Body of pancreas (tissue), 4 donors: ENCODE results near the gene DDX41. TPM values are rescaled to one million over a fixed set of nuclear protein-coding genes. Genes with fewer than 3 reads are reported as not detected.

Source experiments
- ATAC-seq: fragments of 150-250 bp; one replicate; pipeline ENCODE4 v1.9.1; 2016
- DNase-seq, 4 donors: peaks; one replicate each; pipeline ENCODE4 v3.0.0-alpha.2; 2019
- H3K27ac ChIP-seq, 4 donors: fragments of 200-600 bp; sonication (generic); 1 replicate in 3 of 4; 2 replicates in 1 of 4; pipeline versions ENCODE4 v1.5.1 to v1.6.1; 2016 to 2019; ENCODE audit warnings: mild to moderate bottlenecking in 1 of 4, mixed read lengths in 1 of 4, moderate library complexity in 1 of 4
- H3K27me3 ChIP-seq, 2 donors: fragments of 200-600 bp; sonication (generic); one replicate each; pipeline ENCODE4 v1.6.0; 2016; ENCODE audit warnings: mild to moderate bottlenecking in 1 of 2
- H3K36me3 ChIP-seq, 2 donors: fragments of 200-600 bp; sonication (generic); replicated peaks in 1 of 2; 2 replicates each; pipeline ENCODE4 v1.5.1; 2016; ENCODE audit warnings: low read depth in 2 of 2; ENCODE audit not compliant: insufficient read depth in 1 of 2
- H3K4me1 ChIP-seq: fragments of 200-600 bp; sonication (generic); one replicate; pipeline ENCODE4 v1.6.0; 2016
- H3K4me3 ChIP-seq, 2 donors: fragments of 200-600 bp; sonication (generic); 1 replicate in 1 of 2; 2 replicates in 1 of 2; pipeline ENCODE4 v1.5.1; 2016 to 2019
- H3K9me3 ChIP-seq, 3 donors: fragments of 200-600 bp; sonication (generic); 1 replicate in 2 of 3; 2 replicates in 1 of 3; pipeline ENCODE4 v1.5.1; 2016
- POLR2A ChIP-seq, 3 donors: fragments of 450-650 bp; IDR thresholded peaks; one replicate each; pipeline ENCODE4 v1.6.1; 2016; ENCODE audit warnings: antibody characterized with exemption in 3 of 3, mild to moderate bottlenecking in 2 of 3
- WGBS, 2 donors: methylation state at CpG; one replicate each; pipeline ENCODE4 v1.1.5; 2017; 5-methylcytosine and 5-hydroxymethylcytosine counted together
- intact Hi-C: fragments of 100-400 bp; cut with DNase I; formaldehyde crosslinking; loops from one replicate; pipeline ENCODE4 v1.15.1; 2023
- total RNA-seq, 2 donors: library from RNA; depleted of rRNA; stranded (reverse); fragments of >200 nt; gene quantifications; one replicate each; pipeline ENCODE4 v1.1.0, GENCODE V29; 2016
- TF ChIP-seq, protein P1 (sequence below), 7 experiments: fragments of 450-650 bp in 4 of 7; fragments of 200-600 bp in 3 of 7; sonication (generic) in 3 of 7; IDR thresholded peaks; one replicate each; pipeline ENCODE4 v1.5.1; 2016 to 2019; ENCODE audit warnings: antibody characterized with exemption in 7 of 7

Gene DDX41
- total RNA-seq, 2 donors from 2014 or later = 86.1 to 115 TPM

DNA sequence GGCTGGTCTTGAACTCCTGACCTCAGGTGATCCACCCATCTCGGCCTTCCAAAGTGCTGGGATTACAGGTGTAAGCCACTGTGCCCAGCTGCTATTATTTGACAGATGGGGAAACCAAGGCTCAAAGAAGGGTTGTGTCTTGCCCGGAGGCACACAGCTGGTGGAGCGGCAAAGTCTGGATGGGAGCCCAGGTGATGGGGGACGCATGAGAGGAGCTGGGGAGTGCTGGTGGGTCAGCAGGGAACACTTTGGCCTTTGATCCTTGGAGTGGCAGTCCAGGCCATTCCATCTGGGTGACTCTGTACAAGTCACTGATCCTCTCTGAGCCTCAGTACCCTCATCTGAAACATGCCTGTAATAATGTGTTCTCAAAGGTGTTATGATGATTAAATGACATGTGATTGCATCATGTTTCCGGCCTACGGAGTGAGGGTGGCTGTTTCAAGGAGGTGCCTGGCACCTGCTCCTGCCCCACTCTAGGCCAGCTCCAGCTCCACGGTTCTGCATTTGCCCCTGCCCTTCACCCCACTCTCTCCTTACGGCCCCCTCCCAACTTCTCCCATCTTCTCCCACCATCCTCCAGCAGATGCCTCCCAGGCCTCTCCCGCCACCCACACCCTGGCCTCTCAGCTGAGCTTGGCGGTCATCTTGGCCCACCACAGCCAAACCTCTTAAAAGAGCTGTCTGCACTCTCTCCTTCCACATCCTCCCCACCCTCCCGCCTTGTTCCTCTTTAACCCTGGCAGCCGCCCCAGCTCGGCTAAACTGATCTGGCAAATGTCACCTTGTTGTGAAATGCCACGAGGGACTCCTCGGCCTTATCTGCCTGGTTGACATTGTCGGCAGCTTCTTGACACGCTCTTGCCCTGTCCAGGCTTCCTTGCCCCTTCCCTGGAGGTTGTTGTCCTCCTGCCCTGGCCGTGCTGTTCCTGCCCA is 37.8 kb downstream of the DDX41 start:
- Histone ChIP-seq H3K4me3 (no peak overlapping the region), H3K27ac (peak overlapping the region in 2 of 4 donors; percentile 24 to 30)
- WGBS, 2 donors = 32 to 41% methylated on average over 18 of the region's 18 CpGs

DNA sequence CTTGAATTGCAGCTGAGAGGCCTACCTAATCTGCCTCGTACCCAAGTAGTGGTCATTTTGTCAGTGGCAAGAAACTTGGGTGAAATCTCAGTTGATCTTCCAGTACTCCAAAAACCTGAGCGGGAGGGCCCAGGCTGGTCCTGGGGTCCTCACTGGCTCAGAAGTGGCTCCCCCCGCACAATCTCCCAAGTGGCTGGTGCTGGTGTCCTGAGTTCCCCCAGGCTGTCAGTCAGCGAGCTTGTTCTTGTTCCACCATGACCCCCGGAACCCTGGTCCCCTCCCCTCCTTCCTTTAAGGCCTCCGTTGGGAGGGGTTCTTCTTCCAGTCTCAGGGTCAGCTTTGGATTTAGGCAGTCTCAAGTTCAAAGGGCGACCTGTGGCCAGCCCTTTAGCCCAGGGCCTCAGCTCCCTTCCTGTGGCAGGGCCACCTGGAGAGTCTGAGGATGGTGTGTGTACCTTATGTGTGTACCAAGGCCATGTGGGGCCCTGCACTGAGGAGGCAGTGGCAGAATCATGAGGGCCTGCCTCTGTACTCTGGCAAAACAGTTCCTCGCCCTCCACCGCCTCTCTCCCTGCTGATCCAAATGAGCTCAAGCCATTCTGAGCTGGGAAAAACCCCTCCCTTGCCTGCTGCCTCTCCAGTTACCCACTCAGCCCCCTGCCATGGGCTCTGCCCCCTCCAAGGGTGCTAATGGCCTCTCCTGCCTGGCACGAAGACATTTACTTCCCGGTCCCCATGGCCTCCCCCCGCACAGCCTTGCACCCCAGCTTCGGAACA is 38.9 kb downstream of the DDX41 start:
- DNase-seq = no peak
- no peaks in the 10 kb centered on the region for H3K27me3 ChIP-seq
- 95% methylated on average over 10 to 13 of the region's 13 CpGs for WGBS, 2 donors
- H3K4me3 ChIP-seq = no peak overlapping the region
- TF ChIP-seq, protein P1, sequence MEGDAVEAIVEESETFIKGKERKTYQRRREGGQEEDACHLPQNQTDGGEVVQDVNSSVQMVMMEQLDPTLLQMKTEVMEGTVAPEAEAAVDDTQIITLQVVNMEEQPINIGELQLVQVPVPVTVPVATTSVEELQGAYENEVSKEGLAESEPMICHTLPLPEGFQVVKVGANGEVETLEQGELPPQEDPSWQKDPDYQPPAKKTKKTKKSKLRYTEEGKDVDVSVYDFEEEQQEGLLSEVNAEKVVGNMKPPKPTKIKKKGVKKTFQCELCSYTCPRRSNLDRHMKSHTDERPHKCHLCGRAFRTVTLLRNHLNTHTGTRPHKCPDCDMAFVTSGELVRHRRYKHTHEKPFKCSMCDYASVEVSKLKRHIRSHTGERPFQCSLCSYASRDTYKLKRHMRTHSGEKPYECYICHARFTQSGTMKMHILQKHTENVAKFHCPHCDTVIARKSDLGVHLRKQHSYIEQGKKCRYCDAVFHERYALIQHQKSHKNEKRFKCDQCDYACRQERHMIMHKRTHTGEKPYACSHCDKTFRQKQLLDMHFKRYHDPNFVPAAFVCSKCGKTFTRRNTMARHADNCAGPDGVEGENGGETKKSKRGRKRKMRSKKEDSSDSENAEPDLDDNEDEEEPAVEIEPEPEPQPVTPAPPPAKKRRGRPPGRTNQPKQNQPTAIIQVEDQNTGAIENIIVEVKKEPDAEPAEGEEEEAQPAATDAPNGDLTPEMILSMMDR (IDR thresholded peaks at IDR 0.05) = no peak
- TF ChIP-seq POLR2A (IDR thresholded peaks at IDR 0.05) = no peak
- intact Hi-C loops = loop anchor here (10.0 kb wide), 1 partner anchor 163 kb away; the partner anchor contains the start of gene MXD3
- H3K4me1 ChIP-seq = peaks cover 16% of the 10 kb centered on the region
- H3K27ac ChIP-seq = no peak overlapping the region
- ATAC-seq = no peak
- H3K36me3 ChIP-seq = no peaks in the 10 kb centered on the region
- H3K9me3 ChIP-seq = no peaks in the 10 kb centered on the region

More for the DNA sequence above, 37.8 kb downstream of the DDX41 start:
- Histone ChIP-seq H3K9me3 (no peaks in the 10 kb centered on the region), H3K4me1 (peaks cover 15% of the 10 kb centered on the region), H3K27me3 (no peaks in the 10 kb centered on the region), H3K36me3 (no peaks in the 10 kb centered on the region)
- ATAC-seq (peak; percentile 58), DNase-seq (peak; percentile 61 to 81 (median 75))
- TF ChIP-seq POLR2A (IDR thresholded peaks at IDR 0.05) = no peak
- TF ChIP-seq, protein P1 (IDR thresholded peaks at IDR 0.05) = no peak
- intact Hi-C loops = loop anchor here (10.0 kb wide), 1 partner anchor 164 kb away; the partner anchor contains the start of gene MXD3

DNA sequence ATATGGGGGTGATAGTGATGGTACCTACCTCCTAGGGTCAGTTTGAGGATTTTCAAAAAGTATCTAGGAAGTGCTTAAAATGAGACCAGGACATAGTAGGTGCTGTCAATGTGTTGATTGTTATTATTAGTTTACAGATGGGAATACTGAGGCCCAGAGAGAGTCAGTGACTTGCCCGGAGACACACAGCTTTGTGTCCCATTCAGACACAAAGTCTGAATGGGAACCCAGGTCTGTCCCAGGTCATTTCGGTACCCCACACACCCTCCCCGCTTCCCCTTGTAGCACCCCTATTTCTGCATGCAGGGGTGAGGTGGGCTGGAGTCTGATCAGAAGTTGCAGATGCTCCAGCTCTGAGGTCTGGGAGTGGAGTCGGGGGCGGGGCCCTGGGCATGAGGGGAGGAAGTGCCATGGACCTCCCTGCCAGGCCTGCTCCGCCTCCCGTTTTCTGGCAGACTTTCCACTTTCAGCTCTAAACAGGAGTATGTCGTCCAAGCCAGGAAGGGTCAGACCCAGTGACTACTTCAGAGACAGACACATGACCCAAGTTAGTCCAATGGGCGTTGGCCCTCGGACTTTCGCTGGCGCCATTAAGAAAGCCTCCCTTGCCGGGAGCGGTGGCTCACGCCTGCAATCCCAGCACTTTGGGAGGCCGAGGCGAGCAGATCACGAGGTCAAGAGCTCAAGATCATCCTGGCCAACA is 40.1 kb downstream of the DDX41 start:
- 81 to 90% methylated on average over 9 to 18 of the region's 18 CpGs for WGBS, 2 donors
- DNase-seq (no peak), ATAC-seq (no peak)
- H3K36me3 ChIP-seq = no peaks in the 10 kb centered on the region
- H3K9me3 ChIP-seq = no peaks in the 10 kb centered on the region
- H3K27me3 ChIP-seq = no peaks in the 10 kb centered on the region
- TF ChIP-seq, protein P1 (IDR thresholded peaks at IDR 0.05) = no peak
- TF ChIP-seq POLR2A (IDR thresholded peaks at IDR 0.05) = no peak
- H3K4me3 ChIP-seq = no peak overlapping the region
- intact Hi-C loops = loop anchor here (10.0 kb wide), 1 partner anchor 162 kb away; the partner anchor contains the start of gene MXD3
- no peak overlapping the region for H3K27ac ChIP-seq
- H3K4me1 ChIP-seq = peaks cover 28% of the 10 kb centered on the region

DNA sequence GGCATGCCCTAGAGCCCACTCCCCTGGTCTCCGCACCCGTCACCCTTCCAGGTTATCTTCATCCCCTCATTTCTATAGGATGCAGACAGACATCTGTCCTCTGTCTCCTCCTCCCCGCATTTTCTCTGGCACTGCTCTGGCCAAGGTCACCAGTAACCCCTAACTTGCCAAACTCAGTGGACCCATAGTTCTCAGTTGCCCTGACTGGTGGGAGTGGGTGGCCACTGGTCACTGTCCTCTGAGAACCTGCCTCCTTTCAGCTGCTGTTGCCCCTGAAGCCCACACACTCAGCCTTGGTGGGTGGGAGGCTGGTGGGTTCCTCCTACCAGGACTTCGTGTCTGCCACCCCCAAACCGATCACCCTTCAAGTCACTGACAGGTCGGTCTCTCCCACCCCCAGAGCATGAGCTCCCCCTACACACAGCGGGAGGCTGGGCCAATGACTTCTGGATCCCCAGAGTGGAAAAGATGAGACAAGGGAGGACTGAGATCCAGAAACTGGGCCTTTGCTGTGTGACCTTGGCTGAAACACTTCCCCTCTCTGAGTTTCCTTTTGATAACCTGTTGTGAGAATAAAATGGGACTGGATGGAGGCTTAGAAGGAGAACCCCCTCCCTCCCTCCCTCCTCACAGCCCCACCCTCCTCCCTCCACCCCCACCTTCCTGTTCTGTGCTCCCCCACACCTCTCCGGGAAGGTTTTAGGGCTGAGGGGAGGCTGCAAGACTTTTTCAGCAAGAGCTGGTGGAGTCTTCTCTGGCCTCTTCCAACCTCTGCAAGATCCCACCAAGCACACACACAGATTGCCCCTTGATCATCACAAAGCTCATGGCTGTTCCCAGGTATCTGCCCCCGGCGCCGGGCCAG is 41.0 kb downstream of the DDX41 start:
- H3K36me3 ChIP-seq = no peaks in the 10 kb centered on the region
- TF ChIP-seq, protein P1 (IDR thresholded peaks at IDR 0.05) = no peak
- TF ChIP-seq POLR2A (IDR thresholded peaks at IDR 0.05) = no peak
- no peak overlapping the region for H3K4me3 ChIP-seq
- H3K9me3 ChIP-seq = no peaks in the 10 kb centered on the region
- WGBS, 2 donors = 75 to 76% methylated on average over 11 of the region's 11 CpGs
- peaks cover 32% of the 10 kb centered on the region for H3K4me1 ChIP-seq
- ATAC-seq = no peak
- H3K27ac ChIP-seq = no peak overlapping the region
- intact Hi-C loops = loop anchor here (10.0 kb wide), 1 partner anchor 161 kb away; the partner anchor contains the start of gene MXD3
- no peaks in the 10 kb centered on the region for H3K27me3 ChIP-seq
- no peak for DNase-seq
